ENCODE measurements around the gene FTO.
A peak's percentile ranks its signal among the peaks of the same experiment; 100 is the strongest.

Gene FTO

DNA sequence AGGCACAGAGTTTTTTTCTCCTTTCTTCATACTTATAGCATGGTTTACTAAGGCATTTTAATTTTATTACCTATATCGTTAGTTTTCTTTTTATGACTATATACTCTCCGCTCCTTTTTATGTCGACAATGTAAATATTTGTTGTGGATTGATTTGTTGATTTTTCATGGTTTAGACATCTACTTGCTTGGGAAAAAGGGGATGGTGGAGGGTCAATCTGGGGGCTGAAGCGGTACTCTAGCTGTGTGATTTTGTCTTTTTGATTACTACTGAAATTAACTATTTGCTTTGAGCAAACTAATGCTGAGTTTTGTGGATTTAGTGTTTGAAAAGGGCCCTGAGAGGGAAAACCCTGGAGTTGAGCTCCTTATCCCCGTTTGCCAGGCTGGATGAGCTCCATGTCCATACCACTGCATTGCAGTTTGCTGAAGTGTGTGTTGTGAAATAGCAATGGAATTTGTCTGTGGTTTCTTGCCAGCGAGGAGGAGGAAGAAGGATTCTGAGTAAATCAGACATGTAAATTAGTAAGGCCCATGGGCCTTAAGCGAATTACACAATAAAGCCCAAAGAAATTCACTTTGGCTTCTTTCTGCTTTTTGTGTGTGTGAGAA lies 72.0 kb downstream of the FTO start:
- no peak overlapping the region for H3K4me3 ChIP-seq
- TF ChIP-seq, protein P1, sequence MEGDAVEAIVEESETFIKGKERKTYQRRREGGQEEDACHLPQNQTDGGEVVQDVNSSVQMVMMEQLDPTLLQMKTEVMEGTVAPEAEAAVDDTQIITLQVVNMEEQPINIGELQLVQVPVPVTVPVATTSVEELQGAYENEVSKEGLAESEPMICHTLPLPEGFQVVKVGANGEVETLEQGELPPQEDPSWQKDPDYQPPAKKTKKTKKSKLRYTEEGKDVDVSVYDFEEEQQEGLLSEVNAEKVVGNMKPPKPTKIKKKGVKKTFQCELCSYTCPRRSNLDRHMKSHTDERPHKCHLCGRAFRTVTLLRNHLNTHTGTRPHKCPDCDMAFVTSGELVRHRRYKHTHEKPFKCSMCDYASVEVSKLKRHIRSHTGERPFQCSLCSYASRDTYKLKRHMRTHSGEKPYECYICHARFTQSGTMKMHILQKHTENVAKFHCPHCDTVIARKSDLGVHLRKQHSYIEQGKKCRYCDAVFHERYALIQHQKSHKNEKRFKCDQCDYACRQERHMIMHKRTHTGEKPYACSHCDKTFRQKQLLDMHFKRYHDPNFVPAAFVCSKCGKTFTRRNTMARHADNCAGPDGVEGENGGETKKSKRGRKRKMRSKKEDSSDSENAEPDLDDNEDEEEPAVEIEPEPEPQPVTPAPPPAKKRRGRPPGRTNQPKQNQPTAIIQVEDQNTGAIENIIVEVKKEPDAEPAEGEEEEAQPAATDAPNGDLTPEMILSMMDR (IDR thresholded peaks at IDR 0.05) = no peak
- peak overlapping the region; percentile 38 to 65 for H3K27ac ChIP-seq
- no peak for DNase-seq (ENCODE audit: low spot score)

DNA sequence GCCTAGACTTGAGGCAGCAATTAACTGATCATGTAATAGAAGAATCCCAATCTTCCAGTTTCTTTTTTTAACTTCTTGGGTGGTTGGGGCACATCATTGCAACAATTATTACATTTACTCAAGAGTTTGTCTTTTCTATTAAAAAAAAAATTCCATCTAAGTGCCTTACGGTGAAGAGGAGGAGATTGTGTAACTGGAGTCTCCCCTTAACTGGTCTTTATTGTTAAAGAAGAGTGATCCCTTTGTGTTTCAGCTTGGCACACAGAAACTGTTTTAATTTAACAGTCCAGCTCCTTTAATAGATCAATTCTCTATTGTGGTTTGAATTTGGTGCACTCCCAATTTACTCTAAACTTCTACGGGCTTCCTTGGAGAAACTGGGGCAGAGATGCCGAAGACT lies 75.2 kb downstream of the FTO start:
- no peak for DNase-seq (ENCODE audit: low spot score)
- Histone ChIP-seq H3K27ac (no peak overlapping the region), H3K4me3 (no peak overlapping the region)
- TF ChIP-seq, protein P1 (IDR thresholded peaks at IDR 0.05) = no peak

DNA sequence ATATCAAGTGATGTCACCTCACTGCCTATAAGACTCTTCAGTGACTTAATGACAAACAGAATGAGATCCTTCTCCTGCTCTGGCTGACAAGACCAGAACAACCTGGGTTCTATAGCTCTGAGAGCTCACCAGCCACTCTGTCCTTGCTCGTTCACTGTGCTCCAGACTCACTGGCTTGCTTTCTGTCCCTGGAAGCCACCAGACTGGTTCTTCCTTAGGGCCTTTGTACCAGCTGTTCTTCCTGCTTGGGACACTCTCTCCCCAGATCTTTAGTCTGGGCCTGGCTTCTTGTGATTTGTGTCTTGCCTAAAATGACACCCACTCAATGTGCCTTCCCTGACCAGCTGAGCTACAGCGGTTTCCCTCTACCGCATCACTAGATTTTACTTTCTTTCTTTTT lies 76.1 kb downstream of the FTO start:
- Histone ChIP-seq H3K4me3 (no peak overlapping the region), H3K27ac (no peak overlapping the region)
- TF ChIP-seq, protein P1 (IDR thresholded peaks at IDR 0.05) = no peak
- DNase-seq (ENCODE audit: low spot score) = no peak

DNA sequence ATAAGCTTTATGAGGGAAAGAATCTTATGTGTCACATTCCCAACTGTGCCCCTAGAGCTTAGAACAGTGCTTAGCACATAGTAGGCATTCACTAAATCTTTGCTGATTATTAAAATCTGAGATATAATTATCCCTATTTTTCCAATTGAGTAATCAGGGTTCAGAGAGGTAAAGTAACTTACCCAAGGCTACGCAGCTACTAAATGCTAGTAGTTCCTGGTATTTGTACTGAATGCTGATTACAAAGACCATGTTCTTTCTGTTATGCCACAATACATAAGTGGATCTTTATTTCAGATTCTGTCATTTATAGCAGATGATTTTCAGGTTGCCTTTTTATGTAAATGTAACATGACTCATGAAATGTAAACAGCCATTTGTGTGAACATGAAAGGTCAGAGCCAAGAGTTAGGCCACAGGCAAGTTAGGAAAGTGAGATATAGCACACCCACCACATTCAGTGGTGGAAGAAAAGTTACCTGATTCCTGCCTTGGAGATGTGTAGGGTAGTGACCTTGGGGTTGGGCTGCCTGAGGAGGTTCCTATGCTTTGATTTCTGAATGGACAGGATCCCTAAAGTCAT lies 77.2 kb downstream of the FTO start:
- DNase-seq (ENCODE audit: low spot score) = no peak
- TF ChIP-seq, protein P1 (IDR thresholded peaks at IDR 0.05) = no peak
- no peak overlapping the region for H3K27ac ChIP-seq
- H3K4me3 ChIP-seq = no peak overlapping the region

DNA sequence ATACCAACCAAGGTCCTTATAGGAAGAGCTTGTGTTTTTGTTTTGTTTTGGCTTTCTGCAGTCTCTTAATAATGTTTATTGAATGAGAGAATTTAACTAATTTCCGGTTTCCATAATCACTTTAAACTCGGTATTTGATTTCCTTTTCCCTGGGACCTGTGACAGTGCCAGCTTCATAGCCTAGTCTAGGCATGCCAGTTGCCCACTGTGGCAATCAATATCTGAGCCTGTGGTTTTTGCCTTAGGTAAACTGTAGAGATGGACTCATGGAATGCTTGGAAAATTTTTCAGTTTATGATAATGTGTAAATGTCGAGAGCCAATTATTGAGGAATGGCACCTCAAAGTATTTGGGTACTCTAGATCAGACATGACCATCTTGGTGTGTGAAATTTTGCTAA lies 78.2 kb downstream of the FTO start:
- DNase-seq (ENCODE audit: low spot score) = no peak
- TF ChIP-seq, protein P1 (IDR thresholded peaks at IDR 0.05) = no peak
- no peak overlapping the region for H3K4me3 ChIP-seq
- no peak overlapping the region for H3K27ac ChIP-seq

DNA sequence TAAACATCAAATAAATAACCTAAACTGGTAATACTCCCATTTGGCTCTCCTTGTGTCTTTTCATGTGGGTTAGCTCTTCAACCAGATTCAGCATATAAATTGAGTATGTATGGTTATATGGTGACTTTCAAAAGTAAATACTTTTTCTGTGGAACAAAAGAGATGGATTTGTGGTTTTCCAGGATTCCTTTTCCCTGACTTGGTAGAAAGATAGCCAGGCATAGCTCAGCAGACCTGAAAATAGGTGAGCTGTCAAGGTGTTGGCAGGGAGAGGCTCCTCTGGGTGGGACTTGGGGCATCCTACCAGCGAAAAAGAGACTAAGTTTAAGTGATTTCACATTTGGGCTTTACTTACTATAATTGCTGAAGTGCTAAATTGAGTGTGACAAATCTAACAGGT lies 80.3 kb downstream of the FTO start:
- Histone ChIP-seq H3K4me3 (no peak overlapping the region), H3K27ac (no peak overlapping the region)
- DNase-seq (ENCODE audit: low spot score) = no peak
- TF ChIP-seq, protein P1 (IDR thresholded peaks at IDR 0.05) = no peak

DNA sequence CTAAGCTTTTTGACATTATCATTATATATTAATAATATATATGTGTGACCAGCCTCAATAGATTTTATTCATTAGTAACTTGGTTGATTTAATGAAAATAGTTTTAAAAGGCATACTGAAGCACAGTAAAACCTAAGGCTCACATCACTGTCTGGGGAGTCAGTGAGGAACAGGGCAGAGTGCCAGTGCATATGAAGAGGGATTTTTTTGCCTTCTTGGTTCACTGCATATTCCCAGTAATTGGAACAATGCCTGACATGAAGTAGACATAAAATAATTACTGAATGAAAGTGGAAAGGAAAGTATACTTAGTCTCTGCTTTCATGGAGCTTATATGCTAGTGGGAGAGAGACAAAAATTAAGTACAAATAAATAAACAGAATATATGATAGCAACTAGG lies 81.1 kb downstream of the FTO start:
- Histone ChIP-seq H3K27ac (no peak overlapping the region), H3K4me3 (no peak overlapping the region)
- DNase-seq (ENCODE audit: low spot score) = no peak
- TF ChIP-seq, protein P1 (IDR thresholded peaks at IDR 0.05) = no peak
